MM.1S (cell line): ENCODE data around the gene PSAPL1.

Source experiments
- CTCF ChIP-seq: fragments of 300-600 bp; sonication (generic); IDR thresholded peaks from 2 replicates; pipeline ENCODE4 v1.5.1; 2016; ENCODE audit warnings: antibody characterized with exemption, low read length, mixed read lengths
- EZH2 ChIP-seq: fragments of 300-600 bp; sonication (generic); optimal IDR thresholded peaks from 2 replicates; pipeline ENCODE3; 2017; ENCODE audit warnings: low read depth, mild to moderate bottlenecking, antibody characterized with exemption, low read length, mixed read lengths

GRCh38 chr4:7429069-7429416 lies 5.7 kb downstream of the PSAPL1 start:
- TF ChIP-seq CTCF (no peak), EZH2 (no peak)
